Panc1 (cell line): Measurements from ENCODE around the gene CACNA2D4. TPM values are rescaled to one million over a fixed set of nuclear protein-coding genes. Genes with fewer than 3 reads are reported as not detected.
A peak's percentile ranks its signal among the peaks of the same experiment; 100 is the strongest.

Experiments used
- ATAC-seq: fragments of 200-7000 bp; cut with Tn5 transposase; 2 replicates; pipeline ENCODE4 v1.9.1; 2020; ENCODE audit warnings: mild to moderate bottlenecking, moderate library complexity
- BruUV-seq: library from RNA; stranded (reverse); fragments of 400-500 nt; replicated peaks from 2 replicates; lab custom pipeline; 2021; lab: Mats Ljungman, UMichigan
- CTCF ChIA-PET: fragments of 300-600 bp; sonication (Branson Sonifier 250); formaldehyde crosslinking; loops from one replicate; lab custom pipeline; 2022; ENCODE audit warnings: antibody characterized with exemption; lab: Charles Lee
- POLR2A ChIA-PET: fragments of 300-600 bp; sonication (Branson Sonifier 250); formaldehyde crosslinking; loops from one replicate; lab custom pipeline; 2022; ENCODE audit warnings: antibody characterized with exemption; lab: Charles Lee
- DNase-seq: peaks from one replicate; pipeline ENCODE4 v3.0.0-alpha.2; 2010; ENCODE audit warnings: low read depth, low spot score
- H3K27ac ChIP-seq: 2 replicates; pipeline ENCODE4 v1.5.1; 2011; ENCODE audit warnings: mild to moderate bottlenecking, low read length, inconsistent platforms
- H3K27me3 ChIP-seq: fragments of 200-500 bp; sonication (Bioruptor generic); 2 replicates; pipeline ENCODE4 v1.6.0; 2014; ENCODE audit warnings: low read length, inconsistent platforms; ENCODE audit not compliant: control insufficient read depth, insufficient read depth
- H3K36me3 ChIP-seq: fragments of 200-500 bp; sonication (Bioruptor generic); 2 replicates; pipeline ENCODE4 v1.5.1; 2014; ENCODE audit warnings: inconsistent platforms, mild to moderate bottlenecking, low read length, moderate library complexity; ENCODE audit not compliant: control insufficient read depth, insufficient read depth
- H3K4me1 ChIP-seq: 2 replicates; pipeline ENCODE4 v1.5.1; 2011; ENCODE audit warnings: inconsistent platforms, mild to moderate bottlenecking, low read length, moderate library complexity; ENCODE audit not compliant: control insufficient read depth, insufficient read depth
- H3K4me3 ChIP-seq, 2 experiments: 2 replicates each; pipeline ENCODE4 v1.5.1; 2011 to 2012; ENCODE audit warnings: low read depth in 2 of 2, low read length in 2 of 2, mild to moderate bottlenecking in 2 of 2, inconsistent platforms in 1 of 2, moderate library complexity in 1 of 2
- H3K9me3 ChIP-seq: fragments of 200-500 bp; sonication (Bioruptor generic); 2 replicates; pipeline ENCODE4 v1.5.1; 2014; ENCODE audit warnings: low read depth, mild to moderate bottlenecking, inconsistent platforms, low read length, moderate library complexity; ENCODE audit not compliant: control insufficient read depth, insufficient read depth
- POLR2AphosphoS5 ChIP-seq: IDR thresholded peaks from 2 replicates; pipeline ENCODE4 v1.6.1; 2012; ENCODE audit warnings: mild to moderate bottlenecking, low read depth, low read length, moderate library complexity
- REST ChIP-seq, 2 experiments: IDR thresholded peaks; 2 replicates each; pipeline ENCODE4 v1.6.1; 2011 to 2012; ENCODE audit warnings: low read depth in 2 of 2, control low read depth in 1 of 2, low read length in 1 of 2, mild to moderate bottlenecking in 1 of 2, moderate library complexity in 1 of 2; ENCODE audit not compliant: insufficient read depth in 1 of 2
- SIN3A ChIP-seq: IDR thresholded peaks from 2 replicates; pipeline ENCODE4 v1.6.1; 2012; ENCODE audit warnings: low read depth, mild to moderate bottlenecking, low read length, moderate library complexity, borderline replicate concordance; ENCODE audit not compliant: insufficient read depth
- TCF7L2 ChIP-seq: IDR thresholded peaks from 2 replicates; pipeline ENCODE4 v1.6.1; 2011; ENCODE audit warnings: mild to moderate bottlenecking, low read depth, low read length, inconsistent platforms
- in situ Hi-C: cut with HindIII; loops from 2 replicates; pipeline ENCODE4 v1.10.0; 2016; ENCODE audit warnings: low sequenced_read_pairs, low pct_unique_long_range_greater_than_20kb
- intact Hi-C: fragments of 100-400 bp; cut with micrococcal nuclease; formaldehyde crosslinking; loops from one replicate; pipeline ENCODE4 v1.10.0; 2022; ENCODE audit not compliant: unreplicated experiment
- total RNA-seq: library from RNA; stranded (reverse); gene quantifications from one replicate; pipeline ENCODE4 v1.2.1, GENCODE V29; 2021; ENCODE audit not compliant: unreplicated experiment
- TF ChIP-seq, protein P1 (sequence below): fragments of 450-650 bp; IDR thresholded peaks from 2 replicates; pipeline ENCODE4 v1.5.1; 2017; ENCODE audit warnings: mild to moderate bottlenecking

The CACNA2D4 gene
- total RNA-seq, 1 experiment from 2014 or later = 0.15 TPM

GRCh38 chr12:1800401-1801302 is 117.8 kb downstream of the CACNA2D4 start:
- Histone ChIP-seq H3K4me3 (no peak overlapping the region), H3K27ac (no peak overlapping the region), H3K36me3 (no peaks in the 10 kb centered on the region), H3K27me3 (no peaks in the 10 kb centered on the region), H3K4me1 (no peaks in the 10 kb centered on the region), H3K9me3 (no peaks in the 10 kb centered on the region)
- intact Hi-C loops (no loop called here), in situ Hi-C loops (no loop called here)
- POLR2A ChIA-PET = no interaction called here
- ATAC-seq (peak; percentile 73), DNase-seq (no peak)
- CTCF ChIA-PET = interaction anchor here (0.6 to 1.4 kb wide), 6 partner anchors 10 to 234 kb away, joined by 3 to 10 read pairs (median 4); no protein-coding TSS in a partner anchor
- BruUV-seq = no TSS peak
- TF ChIP-seq POLR2AphosphoS5 = no peak
- no peak for TF ChIP-seq TCF7L2
- no peak for TF ChIP-seq REST (IDR thresholded peaks at IDR 0.05; ENCODE audit: insufficient read depth in 1 of 2, low read depth in 2 of 2, low read length in 1 of 2)
- TF ChIP-seq, protein P1, sequence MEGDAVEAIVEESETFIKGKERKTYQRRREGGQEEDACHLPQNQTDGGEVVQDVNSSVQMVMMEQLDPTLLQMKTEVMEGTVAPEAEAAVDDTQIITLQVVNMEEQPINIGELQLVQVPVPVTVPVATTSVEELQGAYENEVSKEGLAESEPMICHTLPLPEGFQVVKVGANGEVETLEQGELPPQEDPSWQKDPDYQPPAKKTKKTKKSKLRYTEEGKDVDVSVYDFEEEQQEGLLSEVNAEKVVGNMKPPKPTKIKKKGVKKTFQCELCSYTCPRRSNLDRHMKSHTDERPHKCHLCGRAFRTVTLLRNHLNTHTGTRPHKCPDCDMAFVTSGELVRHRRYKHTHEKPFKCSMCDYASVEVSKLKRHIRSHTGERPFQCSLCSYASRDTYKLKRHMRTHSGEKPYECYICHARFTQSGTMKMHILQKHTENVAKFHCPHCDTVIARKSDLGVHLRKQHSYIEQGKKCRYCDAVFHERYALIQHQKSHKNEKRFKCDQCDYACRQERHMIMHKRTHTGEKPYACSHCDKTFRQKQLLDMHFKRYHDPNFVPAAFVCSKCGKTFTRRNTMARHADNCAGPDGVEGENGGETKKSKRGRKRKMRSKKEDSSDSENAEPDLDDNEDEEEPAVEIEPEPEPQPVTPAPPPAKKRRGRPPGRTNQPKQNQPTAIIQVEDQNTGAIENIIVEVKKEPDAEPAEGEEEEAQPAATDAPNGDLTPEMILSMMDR = peak; percentile 82

DNA sequence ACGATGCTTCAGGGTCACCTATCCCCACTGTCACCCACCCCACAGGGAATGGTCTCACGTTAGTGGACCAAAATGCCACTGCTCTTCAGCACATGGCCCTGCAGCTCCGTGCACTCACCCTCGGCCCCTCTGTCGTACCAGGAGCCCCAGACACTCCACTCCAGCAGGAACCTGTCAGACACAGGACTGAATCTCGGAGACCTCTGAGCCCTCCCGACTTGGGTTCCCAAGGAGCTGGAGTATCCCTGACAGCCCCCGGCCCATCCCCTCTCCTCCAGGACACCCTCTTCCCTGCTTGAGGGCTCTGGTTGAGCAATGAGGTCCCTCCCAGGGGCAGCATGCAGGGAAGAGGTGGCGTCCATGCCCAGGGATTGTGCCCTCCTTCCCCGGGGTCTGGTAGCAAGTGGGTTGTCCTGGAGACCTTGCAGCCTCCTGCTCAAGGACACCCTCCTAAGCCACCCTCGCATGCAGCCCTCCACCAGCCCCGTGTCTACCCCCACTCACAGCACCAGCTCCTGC is 118.5 kb downstream of the CACNA2D4 start:
- ATAC-seq = no peak

More for the DNA sequence above, 118.5 kb downstream of the CACNA2D4 start:
- H3K4me3 ChIP-seq = no peak overlapping the region
- H3K27me3 ChIP-seq = no peaks in the 10 kb centered on the region
- no peak overlapping the region for H3K27ac ChIP-seq
- no TSS peak for BruUV-seq
- intact Hi-C loops = no loop called here
- no peak for DNase-seq
- H3K36me3 ChIP-seq = no peaks in the 10 kb centered on the region
- CTCF ChIA-PET = interaction anchor here (0.5 to 0.7 kb wide), 2 partner anchors 103 to 140 kb away, joined by 3 read pairs; no protein-coding TSS in a partner anchor
- no peak for TF ChIP-seq POLR2AphosphoS5
- no peak for TF ChIP-seq REST (IDR thresholded peaks at IDR 0.05; ENCODE audit: insufficient read depth in 1 of 2, low read depth in 2 of 2, low read length in 1 of 2)
- TF ChIP-seq SIN3A = no peak
- TF ChIP-seq, protein P1 = no peak
- TF ChIP-seq TCF7L2 = no peak
- POLR2A ChIA-PET = no interaction called here
- H3K4me1 ChIP-seq = no peaks in the 10 kb centered on the region
- in situ Hi-C loops = no loop called here
- H3K9me3 ChIP-seq = no peaks in the 10 kb centered on the region
